Activated CD8-positive, alpha-beta memory T cell treated with anti-CD3 and anti-CD28 coated beads, Interleukin-2, amount 50 U/mL, for 48 hours (primary cell): Measurements from ENCODE around the gene BEGAIN.
"Not testable (repeated sequence)": the region's sequence is repeated elsewhere in the genome, so short reads cannot be mapped to it uniquely, and the experiment has no call there.

Experiments
- DNase-seq: peaks from one replicate; pipeline ENCODE4 v3.0.0-alpha.2; 2020

The BEGAIN gene

DNA sequence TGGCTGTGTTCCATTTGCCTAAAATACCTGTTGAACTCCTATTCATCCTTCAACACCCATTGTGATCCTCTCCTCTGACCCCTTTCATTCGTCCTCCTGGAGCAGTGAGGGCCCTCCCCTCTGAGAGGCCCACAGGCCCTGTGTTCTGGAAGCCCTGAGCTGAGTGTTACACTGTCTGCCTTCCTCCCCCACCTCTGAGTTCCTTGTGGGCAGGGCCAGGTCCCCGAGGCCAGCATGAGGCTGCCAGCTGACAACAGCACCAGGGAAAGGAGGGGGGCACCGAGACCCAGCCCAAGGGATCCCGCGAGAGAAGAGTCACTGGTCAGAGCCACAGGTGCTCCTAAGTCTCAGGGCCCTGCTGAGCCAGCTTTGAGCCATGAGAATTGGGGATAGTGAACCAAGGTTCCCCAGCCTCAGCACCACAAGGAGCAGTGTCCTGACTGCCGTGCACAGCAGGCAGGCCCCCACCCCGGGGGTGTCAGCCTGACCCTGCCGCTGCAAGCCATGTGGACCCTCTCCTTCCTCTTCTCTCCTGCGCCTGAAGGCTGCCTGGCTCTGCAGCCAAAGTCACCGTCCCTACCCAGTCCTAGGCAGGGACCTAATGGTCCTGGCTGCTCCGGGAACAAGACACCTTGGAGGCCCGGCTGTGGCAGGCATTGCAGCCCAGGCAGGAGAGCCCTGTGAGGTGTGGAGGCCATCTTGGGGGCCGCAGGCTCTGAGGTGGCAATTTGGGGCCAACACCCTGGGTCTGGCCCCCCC, 52.5 kb downstream of the BEGAIN start:
- DNase-seq = peak; percentile 44

DNA sequence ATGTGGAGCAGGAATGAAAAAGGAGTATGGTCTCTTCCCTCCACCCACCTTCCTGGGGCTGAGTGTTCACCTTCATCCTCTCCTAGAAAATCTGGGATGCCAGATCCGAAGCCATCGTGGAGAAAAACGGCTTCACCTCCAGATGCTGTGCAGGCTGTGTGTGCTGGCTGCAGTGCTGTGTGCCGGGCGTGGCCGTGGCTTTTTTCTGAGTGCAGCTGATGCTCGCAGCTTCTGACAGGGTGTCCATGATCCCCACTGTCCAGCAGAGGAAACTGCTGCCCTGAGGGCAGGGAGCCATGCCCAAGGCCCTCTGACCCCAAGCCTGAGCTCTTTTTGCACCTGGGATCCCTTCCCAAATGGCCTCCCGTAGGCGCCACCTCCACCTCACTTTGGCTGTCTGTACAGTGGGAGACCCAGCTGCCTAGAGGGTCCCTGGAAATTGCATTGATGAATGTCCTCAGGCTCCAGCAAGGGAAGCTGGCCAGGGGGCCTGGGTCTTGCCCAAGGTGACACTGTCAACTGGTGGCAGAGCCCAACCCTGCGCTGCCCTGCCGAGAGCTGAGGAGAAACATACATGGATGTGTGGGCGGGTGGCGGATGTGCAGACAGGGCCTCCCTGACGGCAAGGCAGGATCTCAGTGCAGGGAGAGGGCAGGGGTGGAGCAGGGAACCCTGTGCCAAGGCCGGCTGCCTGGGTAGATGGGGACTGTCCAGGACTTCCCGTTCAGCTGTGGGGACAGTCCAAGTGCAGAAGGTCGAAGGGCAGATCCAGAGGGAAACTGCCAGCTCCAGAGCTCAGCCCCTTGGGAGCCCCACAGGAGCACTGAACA, 53.3 kb downstream of the BEGAIN start:
- DNase-seq = peak; percentile 48

DNA sequence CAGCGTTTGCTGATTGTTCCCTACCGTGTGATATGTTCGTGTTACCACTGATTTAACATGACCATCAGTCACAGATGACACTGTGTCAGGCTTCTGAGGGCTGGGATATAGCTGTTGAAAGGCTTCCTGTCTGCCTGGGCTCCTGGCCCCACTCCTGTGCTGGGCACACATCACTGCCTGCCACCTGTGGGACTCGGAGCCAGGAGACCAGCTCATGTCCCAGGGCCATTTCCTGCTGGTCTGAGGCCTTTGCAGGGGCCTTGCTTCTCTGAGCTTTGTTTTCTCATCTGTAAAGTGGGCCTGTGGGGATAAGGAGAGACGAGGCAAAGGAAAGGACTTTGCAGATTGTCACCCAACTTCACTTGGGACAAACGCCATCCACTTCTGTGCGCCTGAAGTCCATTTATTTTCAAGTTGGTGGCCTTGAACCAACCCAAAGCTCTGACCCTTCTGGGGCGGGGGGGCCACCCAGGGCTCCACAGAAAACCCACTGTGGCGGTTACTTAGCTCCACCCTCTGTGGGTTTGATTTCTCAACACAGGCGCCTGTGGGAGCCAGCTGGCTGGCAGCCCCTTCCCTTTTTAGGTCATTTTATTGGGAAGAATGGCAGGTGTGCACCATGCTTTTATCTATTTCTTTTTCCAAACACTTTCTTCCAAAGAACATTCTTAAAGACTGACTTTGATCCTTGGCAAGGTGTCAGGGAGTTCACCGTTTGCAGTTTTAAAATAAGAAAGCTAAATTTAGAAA, 54.1 kb downstream of the BEGAIN start:
- peak; percentile 36 for DNase-seq

DNA sequence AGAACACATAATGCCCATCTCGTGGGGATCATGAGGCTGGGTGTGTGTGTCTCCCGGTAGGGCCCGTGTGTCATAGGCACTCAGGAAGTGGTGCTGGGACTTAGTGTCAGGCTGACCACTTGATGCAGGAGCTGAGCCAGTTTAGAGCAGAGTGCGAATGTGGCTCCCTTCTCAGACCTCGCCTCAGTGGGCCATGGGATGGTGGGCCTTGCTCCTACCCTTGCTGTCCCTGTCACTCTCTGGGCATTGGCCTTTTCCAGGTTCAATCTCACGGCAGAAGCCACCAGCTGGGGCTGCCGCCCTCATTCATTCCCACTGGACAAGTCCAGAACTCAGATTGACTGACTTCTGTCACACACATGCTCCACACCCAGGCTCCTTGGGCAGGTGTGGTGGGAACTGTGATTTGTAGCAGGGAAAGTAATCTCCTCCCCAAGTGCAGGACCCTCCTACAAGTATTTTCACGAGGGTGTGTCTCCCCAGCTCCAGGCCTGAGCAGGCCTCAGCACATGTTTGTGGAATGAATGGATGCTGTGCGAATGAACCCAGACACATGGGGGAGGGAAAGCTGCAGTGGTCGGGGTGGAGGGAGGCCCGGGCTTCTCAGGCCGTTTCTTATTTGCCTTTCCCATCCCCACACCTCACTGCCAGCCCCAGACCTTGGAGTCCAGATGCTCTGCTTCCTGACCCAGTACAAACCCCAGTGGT, 54.9 kb downstream of the BEGAIN start:
- DNase-seq = peak; percentile 34

DNA sequence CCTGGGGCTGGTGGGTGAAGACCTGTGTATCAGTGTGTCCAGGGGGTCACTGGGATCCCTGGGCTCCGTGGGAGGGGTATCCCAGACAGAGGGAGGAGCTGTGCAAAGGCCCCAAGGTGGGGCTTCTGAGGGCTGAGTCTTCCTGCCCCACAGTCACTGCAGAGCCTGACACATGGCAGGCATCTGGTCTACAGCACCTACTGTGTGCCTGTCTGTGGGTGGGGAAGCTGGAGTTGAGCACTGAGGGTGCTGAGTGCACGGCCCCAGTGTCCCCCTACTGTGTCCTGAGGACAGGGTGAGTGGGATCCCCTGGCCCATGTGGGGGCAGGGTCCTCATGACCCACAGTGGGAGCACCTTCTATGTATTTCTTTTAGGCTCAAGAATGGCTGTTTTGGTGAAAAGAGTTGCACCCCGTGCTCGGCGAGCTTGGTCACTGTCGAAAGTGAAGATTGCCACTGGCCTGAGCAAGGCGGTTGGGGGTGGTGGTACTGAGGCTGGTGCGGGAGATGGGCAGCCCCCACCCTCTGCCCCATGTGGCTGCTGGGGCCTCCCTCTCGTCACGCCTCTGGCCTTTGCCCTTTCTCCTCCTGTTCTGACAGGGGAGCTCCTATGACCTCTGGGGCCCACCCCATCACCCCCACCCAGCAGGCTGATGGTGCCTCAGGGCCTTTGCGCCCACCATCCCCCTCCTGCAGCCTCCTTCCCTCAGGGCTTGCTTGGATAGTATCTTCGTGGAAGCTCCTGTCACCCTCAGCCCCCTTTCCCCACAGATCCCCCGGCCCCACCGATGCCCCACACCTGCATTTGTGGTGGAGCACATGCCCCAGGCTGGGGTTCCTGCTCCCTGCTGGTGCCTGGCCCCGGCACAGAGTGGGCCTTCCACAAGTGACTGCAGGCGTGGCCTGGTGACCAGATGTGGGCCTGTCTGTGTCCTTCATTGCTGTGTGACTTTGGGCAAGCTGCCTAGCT, 55.8 kb downstream of the BEGAIN start:
- peak; percentile 41 for DNase-seq

DNA sequence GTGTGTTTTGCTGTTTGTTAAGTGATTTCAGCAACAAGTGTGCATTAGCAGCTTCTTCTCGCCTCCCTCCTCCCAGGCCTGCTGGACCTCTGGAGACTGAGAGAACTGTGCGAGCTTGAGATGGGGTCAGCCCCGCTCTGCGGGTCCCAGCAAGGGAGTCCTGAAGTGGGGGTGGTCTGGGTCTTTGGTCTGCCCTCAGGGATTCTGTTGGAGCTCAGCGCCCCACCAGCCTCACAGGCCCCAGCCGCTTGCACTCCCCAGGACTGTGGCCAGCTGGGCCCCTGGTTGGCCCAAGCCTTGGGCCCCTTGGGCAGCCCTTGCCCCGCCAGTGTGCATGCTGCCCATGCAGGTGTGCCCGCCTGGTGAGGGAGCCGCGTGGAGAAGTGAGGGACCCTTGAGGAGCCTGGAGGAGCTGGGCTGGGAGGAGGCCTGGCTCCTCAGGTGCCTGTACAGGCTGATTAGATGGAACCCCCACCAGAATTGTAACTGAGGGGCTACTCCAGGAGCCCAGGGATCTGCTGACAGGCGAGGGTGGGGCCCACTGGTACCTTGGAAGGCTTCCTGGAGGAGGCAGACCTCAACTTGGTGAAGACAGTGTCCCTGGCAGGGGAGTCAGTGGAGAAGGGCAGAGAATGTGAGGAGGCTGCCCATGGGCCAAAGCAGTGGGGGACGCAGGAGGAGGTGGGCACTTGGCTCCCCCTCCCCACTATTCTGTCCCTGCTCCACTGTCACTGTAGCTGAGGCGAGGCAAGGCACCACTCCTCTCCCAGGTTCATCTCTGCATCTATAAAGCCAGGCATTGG, 56.7 kb downstream of the BEGAIN start:
- peak; percentile 43 for DNase-seq

DNA sequence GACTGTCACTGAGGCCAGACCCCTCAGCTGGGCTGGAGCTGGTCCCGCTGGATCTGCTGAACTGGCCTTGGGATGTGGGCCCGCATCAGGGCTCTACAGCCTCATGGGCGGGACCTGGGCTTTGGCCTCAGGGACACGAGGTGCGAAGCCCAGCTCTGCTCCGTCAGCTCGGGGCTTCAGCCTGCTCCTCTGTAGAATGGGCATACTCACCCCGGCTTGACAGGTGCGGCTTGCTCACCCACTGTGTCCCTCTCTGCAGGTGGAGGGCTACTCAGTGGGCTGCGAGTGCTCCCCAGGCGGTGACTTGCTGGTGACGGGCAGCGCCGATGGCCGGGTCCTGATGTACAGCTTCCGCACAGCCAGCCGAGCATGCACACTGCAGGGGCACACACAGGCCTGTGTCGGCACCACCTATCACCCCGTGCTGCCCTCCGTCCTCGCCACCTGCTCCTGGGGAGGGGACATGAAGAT, 57.6 kb downstream of the BEGAIN start:
- peak; percentile 30 for DNase-seq

DNA sequence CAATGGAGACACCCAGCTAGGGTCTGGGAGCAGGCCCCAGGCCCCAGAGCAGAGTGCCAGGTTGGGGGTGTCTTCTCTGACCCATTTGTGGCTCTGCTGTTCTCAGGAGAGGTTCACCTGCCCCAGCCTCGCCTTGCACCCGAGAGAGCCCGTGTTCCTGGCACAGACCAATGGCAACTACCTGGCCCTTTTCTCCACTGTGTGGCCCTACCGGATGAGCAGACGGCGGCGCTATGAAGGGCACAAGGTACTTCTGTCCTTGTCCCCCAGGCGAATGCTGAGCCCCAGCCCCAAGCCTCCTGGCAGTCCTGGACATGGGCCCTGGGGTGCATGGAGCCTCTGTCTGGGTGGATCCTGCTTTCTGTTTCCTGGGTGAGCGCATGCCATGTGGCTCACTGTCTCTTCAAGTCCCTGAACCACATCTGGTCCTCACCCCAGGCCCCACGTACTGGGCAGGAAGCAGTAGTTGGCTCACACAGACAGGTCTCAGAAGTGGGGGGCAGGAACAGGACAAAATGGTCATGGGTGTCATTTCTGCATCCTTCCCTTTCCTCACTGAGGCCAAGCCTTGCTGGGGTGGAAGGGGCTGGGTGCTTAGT, 58.2 kb downstream of the BEGAIN start:
- DNase-seq = peak; percentile 43

DNA sequence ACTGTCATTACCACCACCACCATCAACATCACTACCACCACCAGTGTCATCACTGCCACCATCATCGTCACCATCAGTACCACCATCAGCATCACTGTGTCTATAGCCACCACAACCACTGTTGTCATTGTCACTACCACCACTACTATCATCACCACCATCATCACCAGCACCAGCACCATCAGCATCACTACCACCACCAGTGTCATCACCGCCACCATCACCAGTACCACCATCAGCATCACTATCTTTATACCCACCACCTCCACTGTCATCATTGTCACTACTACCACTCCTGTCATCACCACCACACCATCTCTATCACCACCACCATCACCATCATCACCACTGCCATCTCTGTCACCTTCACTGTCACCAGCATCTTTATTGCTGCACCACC, 60.6 kb downstream of the BEGAIN start:
- no peak for DNase-seq

DNA sequence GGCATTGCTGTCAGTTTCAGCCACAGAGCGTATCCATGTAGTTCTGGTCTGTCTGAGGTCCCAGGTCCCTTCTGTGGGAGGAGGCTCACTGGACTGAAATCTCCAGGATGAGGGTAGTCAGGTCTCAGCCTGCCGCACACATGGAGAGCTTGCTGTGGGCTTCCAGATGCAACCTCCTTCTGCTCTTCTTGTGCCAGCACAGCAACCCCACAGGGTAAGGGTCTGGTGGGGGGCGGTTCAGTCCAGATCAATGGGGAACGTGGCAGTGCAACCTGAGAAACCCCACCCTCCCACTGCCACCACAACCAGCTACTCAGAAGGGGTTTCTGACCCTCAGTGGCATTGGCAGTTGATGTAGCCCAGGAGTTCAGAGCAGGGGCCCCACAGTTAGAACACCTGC, 61.2 kb downstream of the BEGAIN start:
- peak; percentile 25 for DNase-seq

DNA sequence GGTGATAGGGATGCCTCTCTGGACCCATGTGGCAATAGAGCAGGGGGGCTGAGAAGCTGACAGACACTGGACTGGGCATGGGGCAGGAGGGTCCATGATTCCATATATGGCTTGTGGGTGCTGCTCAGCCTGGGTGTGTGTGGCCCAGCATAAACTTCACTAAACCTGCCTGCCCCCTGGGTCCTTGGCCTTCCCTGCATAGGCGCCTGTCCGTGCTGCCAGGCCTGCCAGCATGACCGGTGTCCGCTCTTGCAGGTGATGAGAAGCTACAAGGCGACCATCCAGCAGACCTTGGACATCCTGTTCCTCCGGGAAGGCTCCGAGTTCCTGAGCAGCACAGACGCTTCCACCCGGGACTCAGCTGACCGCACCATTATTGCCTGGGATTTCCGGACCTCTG, 61.6 kb downstream of the BEGAIN start:
- peak; percentile 28 for DNase-seq

DNA sequence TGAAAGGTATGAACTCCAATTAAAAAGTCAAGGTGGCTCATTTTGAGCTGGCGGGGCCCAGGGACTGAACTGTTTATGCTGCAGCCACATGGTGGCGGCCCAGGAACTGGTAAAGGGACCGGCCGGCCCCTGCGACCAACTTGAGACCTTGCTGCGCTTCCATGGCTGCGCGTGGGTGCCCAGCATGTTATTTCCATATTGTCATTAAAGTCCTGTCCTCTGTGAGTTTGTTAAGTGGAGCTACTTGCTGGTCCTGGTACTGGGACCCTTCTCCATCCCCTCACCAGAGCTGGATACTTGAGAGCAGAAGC, 62.3 kb downstream of the BEGAIN start:
- peak; percentile 44 for DNase-seq

DNA sequence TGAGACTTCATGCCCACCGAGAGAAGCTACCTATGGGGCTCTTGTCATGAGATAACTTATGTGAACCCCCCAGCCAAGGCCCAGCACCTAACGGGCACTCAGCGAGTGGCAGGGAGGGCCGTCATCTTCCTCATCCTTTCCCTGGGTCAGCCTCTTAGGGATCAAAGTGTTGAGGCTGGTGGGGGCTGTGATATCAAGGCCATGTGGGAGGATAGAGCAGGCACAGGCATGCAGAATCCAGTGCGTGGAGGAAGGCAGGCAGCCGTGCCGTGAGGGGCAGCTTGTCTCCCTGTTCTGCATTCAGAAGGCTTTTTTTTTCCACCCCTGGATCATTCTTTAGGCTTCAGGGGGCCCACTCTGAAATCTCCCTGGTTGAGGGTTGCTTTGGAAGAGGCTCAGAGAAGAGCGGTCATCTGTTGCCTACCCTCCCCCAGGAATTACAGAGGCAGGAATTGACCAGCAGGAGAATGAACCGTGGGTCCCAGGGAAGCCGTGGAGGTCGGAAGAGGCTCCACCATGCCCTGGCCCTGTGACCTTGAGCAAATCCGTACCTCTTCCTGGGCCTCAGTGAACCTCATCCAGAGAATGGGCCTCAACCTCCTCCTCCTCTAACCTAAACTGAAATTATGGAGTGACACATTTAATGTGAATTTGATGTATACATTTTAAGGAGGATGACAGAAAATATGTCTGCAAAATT, 62.8 kb downstream of the BEGAIN start:
- no peak for DNase-seq

DNA sequence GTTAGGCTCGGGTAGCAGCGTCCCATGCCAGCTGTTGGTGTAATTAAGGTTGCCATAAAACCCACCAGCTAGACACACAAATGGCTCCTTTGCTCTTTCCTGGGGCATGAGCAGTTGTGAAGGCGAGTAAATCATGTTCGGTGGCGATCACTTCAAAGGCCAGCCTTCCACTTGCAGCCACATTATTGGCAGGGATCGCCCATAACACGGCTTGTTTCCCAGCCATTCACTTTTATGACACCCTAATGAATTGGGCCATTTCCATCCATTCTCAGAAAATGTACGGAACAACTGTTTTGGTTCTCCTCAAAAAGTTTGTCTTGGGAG, 63.4 kb downstream of the BEGAIN start:
- DNase-seq = no peak

DNA sequence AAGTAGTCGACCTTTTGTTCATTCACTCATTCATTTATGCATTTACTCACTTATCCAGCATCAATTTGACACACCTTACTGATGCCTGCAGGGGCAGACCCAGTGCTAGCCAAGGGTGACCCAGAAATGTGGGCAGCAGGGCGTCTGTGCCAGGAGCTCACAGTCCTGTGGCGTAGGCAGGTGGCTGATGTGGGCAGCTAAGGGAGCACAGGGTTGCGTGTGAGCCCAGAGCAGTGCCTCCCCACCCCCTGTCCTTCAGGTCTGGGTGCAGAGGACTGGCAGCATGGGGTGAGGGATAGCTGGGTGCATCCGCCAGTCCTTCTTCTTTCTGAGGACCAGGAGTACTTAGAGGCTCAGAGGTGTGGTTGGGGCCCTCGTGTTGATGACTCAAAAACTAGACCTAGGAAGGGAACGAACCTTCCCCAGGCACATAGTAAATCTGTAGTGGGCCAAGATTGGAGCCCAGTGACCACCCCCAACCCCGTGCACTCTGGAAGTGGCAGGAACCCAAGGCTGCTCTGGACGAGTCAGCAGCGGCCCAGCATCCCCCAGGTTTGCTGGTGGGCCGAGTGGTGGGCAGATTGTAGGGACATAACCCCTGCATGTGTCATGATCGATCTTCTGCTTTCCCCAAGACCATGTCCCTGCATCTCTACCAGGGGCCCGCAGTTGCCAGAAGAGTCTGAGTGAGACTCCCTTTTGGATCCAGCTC, 63.9 kb downstream of the BEGAIN start:
- DNase-seq = peak; percentile 36

DNA sequence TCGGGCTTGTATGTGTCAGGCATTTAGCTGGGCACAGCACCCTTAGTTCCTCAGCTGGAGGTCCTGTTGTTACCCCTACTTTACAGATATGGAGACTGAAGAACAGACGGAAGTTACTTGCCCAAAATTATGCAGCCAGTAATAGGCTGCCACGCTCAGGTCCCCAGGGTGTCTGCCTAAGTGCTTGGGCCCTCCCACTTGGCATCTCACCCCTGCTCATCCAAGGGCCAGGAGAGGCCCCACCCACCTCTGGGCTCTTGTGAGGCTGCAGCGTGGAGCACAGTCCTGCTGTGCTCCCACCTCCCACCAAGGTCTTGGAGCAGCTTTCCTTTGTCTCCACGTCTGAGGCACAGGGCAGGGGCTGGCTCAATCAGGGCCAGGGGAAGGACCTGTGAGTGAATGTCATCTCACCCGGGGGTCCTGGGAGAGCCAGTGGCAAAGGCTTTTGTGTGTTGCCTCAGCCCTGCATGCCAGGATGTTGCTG, 64.6 kb downstream of the BEGAIN start:
- peak; percentile 33 for DNase-seq

DNA sequence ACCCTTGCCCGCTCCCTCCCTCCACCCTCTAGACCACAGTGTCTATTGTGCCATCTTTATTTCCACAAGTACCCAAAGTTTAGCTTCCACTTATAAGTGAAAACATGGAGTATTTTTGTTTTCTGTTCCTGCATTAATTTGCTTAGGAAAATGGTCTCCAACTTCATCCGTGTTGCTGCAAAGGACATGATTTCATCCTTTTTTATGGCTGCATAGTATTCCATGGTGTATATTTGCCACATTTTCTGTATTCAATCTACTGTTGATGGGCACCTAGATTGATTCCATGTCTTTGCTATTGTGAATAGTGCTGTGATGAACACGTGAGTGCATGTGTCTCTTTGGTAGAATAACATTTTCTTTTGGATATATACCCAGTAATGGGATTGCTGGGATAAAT, 81.2 kb downstream of the BEGAIN start:
- DNase-seq = not testable (repeated sequence)

DNA sequence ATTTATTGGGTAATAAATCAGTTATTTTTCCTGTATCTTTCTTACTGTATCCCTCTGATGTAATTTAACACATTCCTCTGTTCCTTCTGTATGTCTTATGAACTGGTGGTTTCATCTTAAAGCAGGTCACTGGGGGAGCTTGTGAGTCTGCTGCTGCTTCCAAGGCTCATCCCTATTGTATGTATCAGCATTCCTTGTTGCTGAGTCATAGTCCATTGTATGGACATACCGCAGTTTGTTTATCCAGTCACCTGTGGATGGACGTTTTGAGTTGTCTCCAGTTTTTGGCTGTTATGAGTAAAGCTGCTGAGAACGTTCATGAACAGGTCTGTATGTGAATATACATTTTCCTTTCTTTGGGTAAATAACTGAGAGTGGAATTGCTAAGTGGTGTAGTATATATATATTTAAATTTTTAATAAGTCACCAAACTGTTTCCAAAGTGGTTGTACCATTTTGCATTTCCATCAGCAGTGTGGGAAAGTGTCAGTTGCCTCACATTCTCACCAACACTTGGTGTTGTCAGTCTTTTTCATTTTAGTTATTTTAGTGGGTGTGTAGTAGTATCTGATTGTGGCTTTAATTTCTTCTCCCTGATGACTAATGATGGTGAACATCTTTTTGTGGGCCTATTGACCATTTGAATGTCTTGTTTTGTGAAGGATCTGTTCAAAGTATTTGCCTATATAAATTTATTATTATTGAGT, 82.7 kb downstream of the BEGAIN start:
- no peak for DNase-seq
